ENCODE results near the gene PCDH10.

DNA sequence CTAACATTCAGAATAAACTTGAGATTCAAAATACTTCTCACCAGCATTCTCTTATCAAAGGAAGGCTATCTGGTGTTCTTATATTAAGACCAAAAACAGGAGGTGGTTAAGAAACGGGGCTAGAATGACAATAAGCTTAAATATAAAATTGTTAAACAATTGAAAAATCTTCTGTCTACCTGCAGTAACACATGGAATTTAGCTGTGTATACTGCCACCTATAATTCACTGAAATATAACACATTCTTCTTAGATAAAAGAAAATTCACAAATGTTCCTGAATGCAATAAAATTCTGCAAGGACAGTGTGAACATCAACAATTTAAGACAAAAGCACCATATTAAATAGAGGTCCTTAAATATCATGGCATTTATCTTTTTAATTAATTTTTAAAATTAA, 11.5 kb upstream of the PCDH10 start:
- TF ChIP-seq CREB1 (IDR thresholded peaks at IDR 0.05) (no peak), CREB1 (CRISPR knock-in tag; IDR thresholded peaks at IDR 0.05) (no peak)
- TF ChIP-seq, protein P1, sequence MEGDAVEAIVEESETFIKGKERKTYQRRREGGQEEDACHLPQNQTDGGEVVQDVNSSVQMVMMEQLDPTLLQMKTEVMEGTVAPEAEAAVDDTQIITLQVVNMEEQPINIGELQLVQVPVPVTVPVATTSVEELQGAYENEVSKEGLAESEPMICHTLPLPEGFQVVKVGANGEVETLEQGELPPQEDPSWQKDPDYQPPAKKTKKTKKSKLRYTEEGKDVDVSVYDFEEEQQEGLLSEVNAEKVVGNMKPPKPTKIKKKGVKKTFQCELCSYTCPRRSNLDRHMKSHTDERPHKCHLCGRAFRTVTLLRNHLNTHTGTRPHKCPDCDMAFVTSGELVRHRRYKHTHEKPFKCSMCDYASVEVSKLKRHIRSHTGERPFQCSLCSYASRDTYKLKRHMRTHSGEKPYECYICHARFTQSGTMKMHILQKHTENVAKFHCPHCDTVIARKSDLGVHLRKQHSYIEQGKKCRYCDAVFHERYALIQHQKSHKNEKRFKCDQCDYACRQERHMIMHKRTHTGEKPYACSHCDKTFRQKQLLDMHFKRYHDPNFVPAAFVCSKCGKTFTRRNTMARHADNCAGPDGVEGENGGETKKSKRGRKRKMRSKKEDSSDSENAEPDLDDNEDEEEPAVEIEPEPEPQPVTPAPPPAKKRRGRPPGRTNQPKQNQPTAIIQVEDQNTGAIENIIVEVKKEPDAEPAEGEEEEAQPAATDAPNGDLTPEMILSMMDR (IDR thresholded peaks at IDR 0.05 in 2 of 3, conservative IDR thresholded peaks at IDR 0.05 in 1 of 3; ENCODE audit: insufficient read depth in 2 of 3, low read depth in 1 of 3, low read length in 3 of 3), result no peak

Data from K562 (cell line).